Peyer's patch (tissue), 4 donors: ENCODE results near the gene EIF6.

ENCODE experiments used
- CTCF ChIP-seq, 6 experiments: fragments of 450-650 bp in 4 of 6; fragments of 200-600 bp in 2 of 6; sonication (generic) in 1 of 6; IDR thresholded peaks; one replicate each; pipeline ENCODE4 v1.5.1; 2017 to 2019; ENCODE audit warnings: antibody characterized with exemption in 6 of 6, mild to moderate bottlenecking in 3 of 6, moderate library complexity in 1 of 6
- POLR2A ChIP-seq, 2 donors: fragments of 450-650 bp; IDR thresholded peaks; one replicate each; pipeline ENCODE4 v1.5.1; 2017; ENCODE audit warnings: antibody characterized with exemption in 2 of 2, mild to moderate bottlenecking in 2 of 2, moderate library complexity in 2 of 2

GRCh38 chr20:35286899-35287508, 2.4 kb upstream of the EIF6 start:
- TF ChIP-seq POLR2A (IDR thresholded peaks at IDR 0.05) (no peak), CTCF (IDR thresholded peaks at IDR 0.05) (no peak)
